Esophagus squamous epithelium (tissue), 5 donors: Measurements from ENCODE around the gene BAZ1A. TPM values are rescaled to one million over a fixed set of nuclear protein-coding genes. Genes with fewer than 3 reads are reported as not detected.
A peak's percentile ranks its signal among the peaks of the same experiment; 100 is the strongest.

Experiments
- DNase-seq: peaks from one replicate; lab custom pipeline; 2025; lab: John Stamatoyannopoulos, UW
- H3K27ac ChIP-seq, 4 donors: fragments of 200-600 bp; sonication (generic); one replicate each; pipeline ENCODE4 v1.5.1; 2016 to 2019; ENCODE audit warnings: mild to moderate bottlenecking in 1 of 4
- H3K27me3 ChIP-seq, 4 donors: fragments of 200-600 bp; sonication (generic); 1 replicate in 3 of 4; 2 replicates in 1 of 4; pipeline versions ENCODE4 v1.5.1 to v1.6.0; 2017 to 2021; ENCODE audit warnings: antibody characterized with exemption in 1 of 4
- H3K36me3 ChIP-seq, 3 donors: fragments of 200-600 bp; sonication (generic); one replicate each; pipeline ENCODE4 v1.5.1; 2016 to 2019
- H3K4me1 ChIP-seq, 3 donors: fragments of 200-600 bp; sonication (generic); one replicate each; pipeline ENCODE4 v1.5.1; 2017 to 2019
- H3K4me3 ChIP-seq, 4 donors: fragments of 200-600 bp; sonication (generic); 1 replicate in 3 of 4; 2 replicates in 1 of 4; pipeline ENCODE4 v1.5.1; 2016 to 2019; ENCODE audit warnings: mild to moderate bottlenecking in 2 of 4, moderate library complexity in 1 of 4
- H3K9me3 ChIP-seq, 3 donors: fragments of 200-600 bp; sonication (generic); one replicate each; pipeline ENCODE4 v1.5.1; 2016 to 2019
- CTCF ChIP-seq, 6 experiments: fragments of 450-650 bp in 4 of 6; fragments of 200-600 bp in 2 of 6; sonication (generic) in 2 of 6; IDR thresholded peaks; one replicate each; pipeline ENCODE4 v1.5.1; 2016 to 2019; ENCODE audit warnings: antibody characterized with exemption in 6 of 6, mild to moderate bottlenecking in 4 of 6, moderate library complexity in 4 of 6
- POLR2A ChIP-seq, 4 donors: fragments of 450-650 bp; IDR thresholded peaks; one replicate each; pipeline ENCODE4 v1.6.1; 2017; ENCODE audit warnings: antibody characterized with exemption in 4 of 4, mild to moderate bottlenecking in 4 of 4, moderate library complexity in 3 of 4
- WGBS, 2 donors: methylation state at CpG; one replicate each; pipeline ENCODE4 v1.1.5; 2018; 5-methylcytosine and 5-hydroxymethylcytosine counted together
- intact Hi-C: fragments of 100-400 bp; cut with DNase I; formaldehyde crosslinking; loops from one replicate; pipeline ENCODE4 v1.15.0; 2022
- total RNA-seq, 4 donors: library from RNA; depleted of rRNA; stranded (reverse); fragments of >200 nt; gene quantifications; one replicate each; pipeline ENCODE4 v1.1.0, GENCODE V29; 2016
- donor health status: DM: yes; HTN: yes; CAD: no.

The BAZ1A gene
- total RNA-seq, 4 donors from 2014 or later, result 19.1 to 57.5 (median 53.8) TPM

- DNase-seq, result no peak
- Histone ChIP-seq H3K4me1 (no peaks in the 10 kb centered on the region), H3K9me3 (no peaks in the 10 kb centered on the region), H3K4me3 (no peak overlapping the region), H3K27me3 (no peaks in the 10 kb centered on the region), H3K27ac (no peak overlapping the region), H3K36me3 (no peaks in the 10 kb centered on the region)
- TF ChIP-seq POLR2A (IDR thresholded peaks at IDR 0.05) (no peak), CTCF (IDR thresholded peaks at IDR 0.05) (no peak)
- intact Hi-C loops, result loop anchor here (10.0 kb wide), 1 partner anchor 91 kb away; no protein-coding TSS in a partner anchor
- WGBS, 2 donors, result 89 to 93% methylated on average over 4 of the region's 4 CpGs
These were observed 8.8 kb upstream of the BAZ1A start for GRCh38 chr14:34883954-34884353.

- intact Hi-C loops, result no loop called here
- TF ChIP-seq POLR2A (IDR thresholded peaks at IDR 0.05) (no peak), CTCF (IDR thresholded peaks at IDR 0.05) (peak in 2 of 6 experiments; percentile 3 to 12)
- WGBS, 2 donors, result 0% methylated on average over 24 of the region's 85 CpGs; no CpG with 5 or more reads in 1 of the 2 donors
- Histone ChIP-seq H3K36me3 (peaks cover 0 to 11% (median 0%) of the 10 kb centered on the region in 3 donors), H3K27ac (peak overlapping the region; percentile 95 to 100 (median 99)), H3K9me3 (no peaks in the 10 kb centered on the region), H3K4me3 (peak overlapping the region; percentile 74 to 98 (median 82)), H3K27me3 (no peaks in the 10 kb centered on the region), H3K4me1 (peaks cover 6 to 34% (median 12%) of the 10 kb centered on the region in 3 donors)
- DNase-seq, result no peak
These were observed 652 bp downstream of the BAZ1A start for GRCh38 chr14:34874386-34875030.

GRCh38 chr14:34873589-34874385, 1.4 kb downstream of the BAZ1A start:
- Histone ChIP-seq H3K4me3 (peak overlapping the region; percentile 74 to 98 (median 82)), H3K4me1 (peaks cover 6 to 37% (median 12%) of the 10 kb centered on the region in 3 donors), H3K27ac (peak overlapping the region; percentile 95 to 100 (median 99)), H3K9me3 (no peaks in the 10 kb centered on the region), H3K27me3 (no peaks in the 10 kb centered on the region), H3K36me3 (peaks cover 0 to 17% (median 0%) of the 10 kb centered on the region in 3 donors)
- peak; percentile 47 for DNase-seq
- 0% methylated on average over 8 of the region's 81 CpGs; no CpG with 5 or more reads in 1 of the 2 donors for WGBS, 2 donors
- intact Hi-C loops, result no loop called here
- TF ChIP-seq CTCF (IDR thresholded peaks at IDR 0.05) (no peak), POLR2A (IDR thresholded peaks at IDR 0.05) (peak in 3 of 4 donors; percentile 39 to 81 (median 79))

GRCh38 chr14:34872822-34873588, 2.2 kb downstream of the BAZ1A start:
- WGBS, 2 donors, result 1 to 2% methylated on average over 17 to 19 of the region's 19 CpGs
- H3K27me3 ChIP-seq, result no peaks in the 10 kb centered on the region
- peaks cover 6 to 37% (median 12%) of the 10 kb centered on the region in 3 donors for H3K4me1 ChIP-seq
- TF ChIP-seq POLR2A (IDR thresholded peaks at IDR 0.05) (peak in 2 of 4 donors; percentile 3 to 40), CTCF (IDR thresholded peaks at IDR 0.05) (no peak)
- DNase-seq, result no peak
- no peaks in the 10 kb centered on the region for H3K9me3 ChIP-seq
- H3K27ac ChIP-seq, result peak overlapping the region; percentile 95 to 100 (median 99)
- H3K36me3 ChIP-seq, result peaks cover 0 to 24% (median 0%) of the 10 kb centered on the region in 3 donors
- intact Hi-C loops, result no loop called here
- peak overlapping the region; percentile 74 to 98 (median 82) for H3K4me3 ChIP-seq
